ENCODE measurements around the gene ATP5PD.

ATP5PD gene

GRCh38 chr17:74994440-74994839, 52.3 kb downstream of the ATP5PD start:
- DNase-seq (ENCODE audit: low spot score) = no peak

- DNase-seq (ENCODE audit: low spot score) = no peak
Measured at GRCh38 chr17:74992223-74992622, 54.5 kb downstream of the ATP5PD start.

DNA sequence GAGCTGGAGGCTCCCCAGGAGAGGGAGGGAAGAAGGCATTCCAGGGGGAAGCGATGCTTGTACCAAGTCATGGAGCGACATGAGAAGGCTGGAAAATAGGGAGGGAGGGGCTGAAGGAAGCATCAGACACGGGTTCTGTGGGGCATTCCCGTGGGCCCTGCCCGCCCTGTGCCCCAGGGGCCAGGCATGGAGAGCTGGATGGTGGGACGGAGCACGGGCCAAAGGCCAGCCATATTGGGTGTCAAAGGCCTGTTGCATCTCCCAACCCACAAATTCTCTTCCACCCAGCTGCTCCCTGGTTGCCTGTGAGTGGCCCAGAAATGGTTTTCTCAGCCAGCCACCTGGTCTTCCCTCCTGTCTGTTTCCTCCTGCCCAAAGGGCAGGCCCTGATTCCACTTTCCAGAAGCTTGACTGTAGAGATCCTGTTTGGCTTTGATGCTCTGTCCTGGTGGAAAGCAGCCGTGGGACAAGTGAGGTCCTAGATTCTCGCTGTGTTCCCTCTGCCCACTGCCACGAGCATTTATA, 56.1 kb downstream of the ATP5PD start:
- no peak for DNase-seq (ENCODE audit: low spot score)
